Measurements from ENCODE around the gene SLC4A3.
A peak's percentile ranks its signal among the peaks of the same experiment; 100 is the strongest.
"Not testable (repeated sequence)": the region's sequence is repeated elsewhere in the genome, so short reads cannot be mapped to it uniquely, and the experiment has no call there.

SLC4A3 gene

DNA sequence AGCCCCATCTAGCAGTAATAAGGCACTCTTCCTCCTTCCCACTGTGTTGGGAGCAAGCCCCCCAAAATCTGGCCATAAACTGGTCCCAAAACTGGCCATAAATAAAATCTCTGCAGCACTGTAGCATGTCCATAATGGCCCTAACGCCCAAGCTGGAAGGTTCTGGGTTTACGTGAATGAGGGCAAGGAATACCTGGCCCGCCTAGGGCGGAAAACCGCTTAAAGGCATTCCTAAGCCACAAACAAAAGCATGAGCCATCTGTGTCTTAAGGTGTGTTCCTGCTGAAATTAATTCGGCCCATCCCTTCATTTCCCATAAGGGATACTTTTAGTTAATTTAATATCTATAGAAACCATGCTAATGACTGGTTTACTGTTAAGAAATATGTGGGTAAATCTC, 24.2 kb downstream of the SLC4A3 start:
- H3K36me3 ChIP-seq (ENCODE audit: control insufficient read depth, insufficient read depth, low read length); H3K4me3 ChIP-seq (ENCODE audit: low read depth, low read length); H3K9me3 ChIP-seq (ENCODE audit: control insufficient read depth, insufficient read depth, low read length); H3K9ac ChIP-seq (ENCODE audit: low read depth, low read length); H3K27me3 ChIP-seq (ENCODE audit: control insufficient read depth, insufficient read depth, low read length); H3K4me1 ChIP-seq (ENCODE audit: control insufficient read depth, insufficient read depth, low read length); H3K27ac ChIP-seq (ENCODE audit: low read depth, low read length): not testable (repeated sequence)

DNA sequence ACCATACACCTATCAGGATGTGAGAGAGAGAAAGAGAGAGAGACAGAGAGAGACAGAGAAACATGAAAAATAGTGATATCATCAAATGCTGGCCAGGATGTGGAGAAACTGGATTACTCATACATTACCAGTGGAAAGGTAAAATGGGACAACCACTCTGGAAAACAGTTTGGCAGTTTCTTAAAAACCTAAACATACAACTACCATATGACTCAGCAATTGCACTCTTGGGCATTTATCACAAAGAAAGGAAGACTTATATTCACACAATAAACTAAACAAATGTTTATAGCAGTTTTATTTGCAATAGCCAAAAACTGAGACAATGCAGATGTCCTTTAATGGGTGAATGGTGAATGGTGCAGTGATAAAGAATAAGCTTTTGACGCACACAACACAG, 29.1 kb downstream of the SLC4A3 start:
- H3K4me1 ChIP-seq (ENCODE audit: control insufficient read depth, insufficient read depth, low read length): no peaks in the 10 kb centered on the region
- no peak overlapping the region for H3K4me3 ChIP-seq (ENCODE audit: low read depth, low read length)
- H3K27me3 ChIP-seq (ENCODE audit: control insufficient read depth, insufficient read depth, low read length): no peaks in the 10 kb centered on the region
- no peaks in the 10 kb centered on the region for H3K36me3 ChIP-seq (ENCODE audit: control insufficient read depth, insufficient read depth, low read length)
- H3K27ac ChIP-seq (ENCODE audit: low read depth, low read length): no peak overlapping the region
- H3K9ac ChIP-seq (ENCODE audit: low read depth, low read length): no peak overlapping the region
- peaks cover 5% of the 10 kb centered on the region; the same call in 1 of the 2 replicates for H3K9me3 ChIP-seq (ENCODE audit: control insufficient read depth, insufficient read depth, low read length)

DNA sequence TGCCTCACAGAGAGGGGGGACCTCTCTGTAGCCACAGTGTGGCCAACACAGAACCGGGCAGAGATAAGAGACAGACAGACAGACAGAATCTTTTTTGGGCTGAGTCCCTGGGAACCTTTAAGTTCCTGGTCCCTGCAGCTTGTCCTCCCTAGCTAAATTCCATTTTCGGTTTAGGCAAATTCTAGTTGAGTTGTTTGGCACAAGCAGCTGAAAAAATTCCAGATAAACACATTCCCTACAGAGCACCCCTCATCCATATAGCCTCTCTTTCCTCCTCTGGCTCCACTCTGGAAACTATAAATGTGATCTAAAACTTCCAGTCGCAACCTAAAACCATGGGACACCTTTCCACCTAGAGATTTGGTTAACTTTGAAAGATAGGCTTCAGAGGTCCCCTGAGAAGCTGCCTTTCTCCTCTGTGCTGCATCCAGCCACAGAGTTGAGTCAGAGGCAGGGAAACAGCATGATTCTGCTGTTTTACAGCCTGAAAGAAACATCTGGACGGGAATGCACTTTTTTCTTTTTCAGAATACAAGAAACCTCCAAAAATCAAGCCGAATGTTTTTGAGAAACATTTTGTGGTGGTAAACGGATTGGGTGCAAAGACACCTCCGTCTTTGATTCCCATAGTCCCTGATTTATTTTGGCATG, 30.9 kb downstream of the SLC4A3 start:
- Histone ChIP-seq H3K4me3 (ENCODE audit: low read depth, low read length) (no peak overlapping the region), H3K4me1 (ENCODE audit: control insufficient read depth, insufficient read depth, low read length) (peaks cover 12% of the 10 kb centered on the region; the same call in 1 of the 2 replicates), H3K36me3 (ENCODE audit: control insufficient read depth, insufficient read depth, low read length) (no peaks in the 10 kb centered on the region), H3K27ac (ENCODE audit: low read depth, low read length) (no peak overlapping the region), H3K27me3 (ENCODE audit: control insufficient read depth, insufficient read depth, low read length) (no peaks in the 10 kb centered on the region), H3K9ac (ENCODE audit: low read depth, low read length) (no peak overlapping the region), H3K9me3 (ENCODE audit: control insufficient read depth, insufficient read depth, low read length) (peaks cover 6% of the 10 kb centered on the region; the same call in 1 of the 2 replicates)

DNA sequence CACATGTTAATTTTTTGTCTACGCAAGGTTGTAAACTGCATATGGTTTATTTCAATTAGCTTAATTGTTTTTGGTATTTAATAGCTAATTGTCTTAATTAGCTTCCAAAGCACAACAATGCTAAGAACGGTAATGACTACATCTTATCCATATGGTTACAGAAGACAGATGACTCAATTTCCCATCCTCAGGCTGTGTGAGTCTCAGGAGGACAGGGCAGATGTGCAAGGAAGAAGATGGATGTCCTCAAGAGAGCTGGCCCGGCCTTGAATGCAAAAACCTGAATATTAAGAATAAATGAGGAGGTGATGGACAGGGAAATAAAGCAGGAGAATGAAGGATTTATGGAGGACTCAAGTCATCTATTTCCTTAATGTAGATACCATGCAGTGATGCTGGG, 31.4 kb downstream of the SLC4A3 start:
- no peak overlapping the region for H3K27ac ChIP-seq (ENCODE audit: low read depth, low read length)
- peaks cover 6% of the 10 kb centered on the region; the same call in 1 of the 2 replicates for H3K9me3 ChIP-seq (ENCODE audit: control insufficient read depth, insufficient read depth, low read length)
- no peaks in the 10 kb centered on the region for H3K27me3 ChIP-seq (ENCODE audit: control insufficient read depth, insufficient read depth, low read length)
- no peaks in the 10 kb centered on the region for H3K36me3 ChIP-seq (ENCODE audit: control insufficient read depth, insufficient read depth, low read length)
- H3K4me3 ChIP-seq (ENCODE audit: low read depth, low read length): no peak overlapping the region
- H3K9ac ChIP-seq (ENCODE audit: low read depth, low read length): no peak overlapping the region
- peaks cover 12% of the 10 kb centered on the region; the same call in 1 of the 2 replicates for H3K4me1 ChIP-seq (ENCODE audit: control insufficient read depth, insufficient read depth, low read length)

DNA sequence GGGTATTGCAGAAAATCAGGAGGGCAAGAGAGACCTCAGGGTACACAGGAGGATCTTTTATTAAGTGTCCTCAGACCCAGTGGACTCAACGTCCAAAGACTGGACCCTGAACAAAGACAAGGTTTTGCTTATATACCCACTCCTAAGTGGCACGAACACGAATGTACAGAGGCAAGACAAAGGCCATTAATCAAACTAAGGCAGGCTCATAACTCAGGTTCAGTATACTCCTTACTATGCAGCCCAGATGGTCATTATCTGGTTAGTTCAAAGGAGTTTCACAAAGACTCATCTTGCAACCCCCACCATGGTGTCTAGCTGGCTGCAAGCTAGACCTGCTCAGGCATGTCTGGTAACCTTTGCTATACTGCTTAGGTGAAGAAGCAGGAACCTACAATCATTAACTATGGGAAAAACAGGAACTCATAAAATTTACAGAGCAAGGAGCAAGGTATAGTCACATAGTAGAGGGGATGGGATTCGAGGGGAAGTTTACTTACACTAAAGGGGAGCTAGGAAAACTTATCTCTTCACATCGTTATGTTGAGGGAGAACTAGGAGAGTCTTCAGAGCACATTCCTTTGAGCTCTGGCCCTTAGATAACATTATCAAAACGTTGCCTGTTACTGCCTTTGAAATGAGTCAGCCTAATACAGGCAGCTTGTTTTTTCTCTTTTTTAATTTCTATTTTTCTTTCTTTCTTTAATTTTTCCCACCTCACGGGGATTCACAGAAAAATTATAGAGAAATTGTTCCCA, 33.9 kb downstream of the SLC4A3 start:
- no peaks in the 10 kb centered on the region for H3K36me3 ChIP-seq (ENCODE audit: control insufficient read depth, insufficient read depth, low read length)
- H3K4me1 ChIP-seq (ENCODE audit: control insufficient read depth, insufficient read depth, low read length): peaks cover 12% of the 10 kb centered on the region; the same call in 1 of the 2 replicates
- peaks cover 6% of the 10 kb centered on the region; the same call in 1 of the 2 replicates for H3K9me3 ChIP-seq (ENCODE audit: control insufficient read depth, insufficient read depth, low read length)
- H3K27me3 ChIP-seq (ENCODE audit: control insufficient read depth, insufficient read depth, low read length): no peaks in the 10 kb centered on the region
- peak overlapping the region; percentile 74 for H3K27ac ChIP-seq (ENCODE audit: low read depth, low read length)
- H3K4me3 ChIP-seq (ENCODE audit: low read depth, low read length): no peak overlapping the region
- no peak overlapping the region for H3K9ac ChIP-seq (ENCODE audit: low read depth, low read length)

DNA sequence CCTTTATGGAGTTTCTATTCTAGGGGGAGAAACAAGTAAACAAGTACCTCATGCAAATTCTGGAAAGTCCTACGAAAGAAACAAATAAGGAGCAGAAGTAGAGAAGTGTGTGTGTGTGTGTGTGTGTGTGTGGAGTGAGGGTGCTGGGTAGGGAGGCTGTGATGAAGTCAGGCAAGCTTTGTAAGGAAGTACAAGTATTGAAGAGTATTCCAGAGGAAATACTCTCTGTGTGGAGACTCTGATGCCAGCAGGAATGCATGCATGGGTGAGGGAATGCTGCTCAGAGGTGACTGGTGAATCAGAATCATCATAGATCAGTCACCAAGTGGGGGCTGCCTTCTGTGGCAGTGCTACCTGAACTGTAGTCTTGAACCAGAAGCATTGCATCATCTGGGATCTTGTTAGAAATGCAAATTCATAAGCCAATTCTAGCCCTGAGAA, 34.5 kb downstream of the SLC4A3 start:
- no peaks in the 10 kb centered on the region for H3K36me3 ChIP-seq (ENCODE audit: control insufficient read depth, insufficient read depth, low read length)
- peaks cover 6% of the 10 kb centered on the region; the same call in 1 of the 2 replicates for H3K9me3 ChIP-seq (ENCODE audit: control insufficient read depth, insufficient read depth, low read length)
- H3K27ac ChIP-seq (ENCODE audit: low read depth, low read length): peak overlapping the region; percentile 74
- no peak overlapping the region for H3K9ac ChIP-seq (ENCODE audit: low read depth, low read length)
- no peaks in the 10 kb centered on the region for H3K27me3 ChIP-seq (ENCODE audit: control insufficient read depth, insufficient read depth, low read length)
- no peak overlapping the region for H3K4me3 ChIP-seq (ENCODE audit: low read depth, low read length)
- peaks cover 12% of the 10 kb centered on the region; the same call in 1 of the 2 replicates for H3K4me1 ChIP-seq (ENCODE audit: control insufficient read depth, insufficient read depth, low read length)

DNA sequence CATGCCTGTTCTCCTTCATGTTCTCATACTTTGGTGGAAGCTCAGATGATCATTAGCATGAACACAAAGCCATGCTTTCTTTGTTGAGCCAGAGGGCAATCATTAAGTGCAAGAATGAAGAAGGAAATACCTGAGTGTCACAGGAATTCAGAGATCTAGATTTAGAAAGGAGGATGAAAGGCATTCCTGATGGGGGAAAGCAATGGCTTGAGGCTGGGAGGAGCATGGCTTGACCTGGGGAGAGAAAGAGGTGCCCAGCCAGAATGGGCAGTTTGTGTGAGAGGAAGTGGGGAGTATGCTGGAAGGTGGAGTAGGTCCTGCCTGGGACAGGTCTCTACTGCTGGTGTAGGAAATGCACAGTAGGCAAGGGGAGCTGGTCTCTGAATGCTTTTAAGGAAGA, 35.1 kb downstream of the SLC4A3 start:
- no peak overlapping the region for H3K4me3 ChIP-seq (ENCODE audit: low read depth, low read length)
- H3K27ac ChIP-seq (ENCODE audit: low read depth, low read length): peak overlapping the region; percentile 74
- no peaks in the 10 kb centered on the region for H3K36me3 ChIP-seq (ENCODE audit: control insufficient read depth, insufficient read depth, low read length)
- no peak overlapping the region for H3K9ac ChIP-seq (ENCODE audit: low read depth, low read length)
- H3K4me1 ChIP-seq (ENCODE audit: control insufficient read depth, insufficient read depth, low read length): peaks cover 12% of the 10 kb centered on the region; the same call in 1 of the 2 replicates
- H3K27me3 ChIP-seq (ENCODE audit: control insufficient read depth, insufficient read depth, low read length): no peaks in the 10 kb centered on the region
- H3K9me3 ChIP-seq (ENCODE audit: control insufficient read depth, insufficient read depth, low read length): peaks cover 6% of the 10 kb centered on the region; the same call in 1 of the 2 replicates

DNA sequence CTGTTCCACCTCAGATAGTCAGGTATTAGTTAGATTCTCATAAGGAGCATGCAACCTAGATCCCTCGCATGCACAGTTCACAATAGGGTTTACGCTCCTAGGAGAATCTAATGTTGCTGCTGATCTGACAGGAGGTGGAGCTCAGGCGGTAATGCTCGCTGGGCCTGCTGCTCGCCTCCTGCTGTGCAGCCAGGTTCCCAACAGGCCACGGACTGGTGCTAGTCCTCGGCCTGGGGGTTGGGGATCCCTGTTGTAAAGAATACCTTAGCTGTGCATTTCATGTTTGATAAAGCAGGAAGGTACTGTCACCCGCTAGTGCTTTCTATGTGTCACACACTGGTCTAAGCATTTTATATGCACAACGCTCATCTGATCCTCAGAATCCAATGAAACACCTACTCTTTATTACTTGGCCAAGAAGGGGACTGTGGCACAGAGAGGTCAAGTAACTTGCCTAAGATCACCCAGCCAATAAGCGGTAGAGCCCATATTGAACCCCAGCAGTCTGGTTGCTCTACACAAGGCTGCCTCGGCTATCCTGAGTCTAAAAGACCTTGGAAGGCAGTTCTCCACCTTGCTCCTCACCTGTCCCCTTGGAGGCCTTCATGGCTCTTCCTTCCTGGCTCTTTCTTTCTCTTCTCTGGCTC, 35.8 kb downstream of the SLC4A3 start:
- Histone ChIP-seq H3K36me3 (ENCODE audit: control insufficient read depth, insufficient read depth, low read length) (no peaks in the 10 kb centered on the region), H3K9me3 (ENCODE audit: control insufficient read depth, insufficient read depth, low read length) (peaks cover 6% of the 10 kb centered on the region; the same call in 1 of the 2 replicates), H3K4me3 (ENCODE audit: low read depth, low read length) (no peak overlapping the region), H3K27ac (ENCODE audit: low read depth, low read length) (no peak overlapping the region), H3K4me1 (ENCODE audit: control insufficient read depth, insufficient read depth, low read length) (peaks cover 12% of the 10 kb centered on the region; the same call in 1 of the 2 replicates), H3K27me3 (ENCODE audit: control insufficient read depth, insufficient read depth, low read length) (no peaks in the 10 kb centered on the region), H3K9ac (ENCODE audit: low read depth, low read length) (no peak overlapping the region)

DNA sequence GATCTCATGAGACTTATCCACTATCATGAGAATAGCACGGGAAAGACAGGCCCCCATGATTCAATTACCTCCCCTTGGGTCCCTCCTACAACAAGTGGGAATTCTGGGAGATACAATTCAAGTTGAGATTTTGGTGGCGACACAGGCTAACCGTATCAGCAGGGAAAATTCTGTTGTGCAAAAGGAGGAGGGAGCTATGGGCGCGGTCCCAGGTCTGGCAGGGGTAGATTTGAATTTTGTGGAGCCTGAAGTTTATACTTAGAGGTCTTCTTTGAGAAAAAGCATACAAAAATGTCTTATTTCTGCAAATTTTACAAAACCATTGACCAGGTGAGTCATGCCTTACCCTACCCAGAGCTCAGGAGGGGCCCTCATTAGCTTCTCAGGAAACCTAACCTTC, 36.6 kb downstream of the SLC4A3 start:
- Histone ChIP-seq H3K9ac (ENCODE audit: low read depth, low read length) (no peak overlapping the region), H3K27me3 (ENCODE audit: control insufficient read depth, insufficient read depth, low read length) (no peaks in the 10 kb centered on the region), H3K9me3 (ENCODE audit: control insufficient read depth, insufficient read depth, low read length) (peaks cover 6% of the 10 kb centered on the region; the same call in 1 of the 2 replicates), H3K27ac (ENCODE audit: low read depth, low read length) (no peak overlapping the region), H3K4me1 (ENCODE audit: control insufficient read depth, insufficient read depth, low read length) (peaks cover 12% of the 10 kb centered on the region; the same call in 1 of the 2 replicates), H3K36me3 (ENCODE audit: control insufficient read depth, insufficient read depth, low read length) (no peaks in the 10 kb centered on the region), H3K4me3 (ENCODE audit: low read depth, low read length) (no peak overlapping the region)

DNA sequence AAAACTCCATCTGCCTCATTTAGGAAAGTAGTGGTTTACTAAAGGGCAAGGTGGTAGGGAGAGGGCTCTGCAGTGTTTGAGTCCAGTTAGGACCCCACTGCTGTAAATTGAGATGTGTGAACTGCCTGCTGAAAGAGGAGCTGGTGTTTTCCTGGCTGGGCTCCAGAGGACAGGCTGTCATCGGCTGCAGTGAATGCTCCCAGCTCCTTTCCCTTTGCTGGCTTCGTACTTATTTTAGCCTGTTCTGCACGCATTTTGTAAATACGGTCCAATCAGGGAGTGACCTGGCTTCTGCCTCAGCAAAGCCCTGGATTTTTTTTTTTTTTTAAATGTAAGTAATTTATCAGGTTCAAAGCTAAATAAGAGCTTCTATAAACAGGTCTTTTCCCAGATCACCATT, 37.5 kb downstream of the SLC4A3 start:
- H3K4me3 ChIP-seq (ENCODE audit: low read depth, low read length): no peak overlapping the region
- peaks cover 12% of the 10 kb centered on the region; the same call in 1 of the 2 replicates for H3K4me1 ChIP-seq (ENCODE audit: control insufficient read depth, insufficient read depth, low read length)
- peaks cover 6% of the 10 kb centered on the region; the same call in 1 of the 2 replicates for H3K9me3 ChIP-seq (ENCODE audit: control insufficient read depth, insufficient read depth, low read length)
- no peak overlapping the region for H3K9ac ChIP-seq (ENCODE audit: low read depth, low read length)
- no peak overlapping the region for H3K27ac ChIP-seq (ENCODE audit: low read depth, low read length)
- H3K27me3 ChIP-seq (ENCODE audit: control insufficient read depth, insufficient read depth, low read length): no peaks in the 10 kb centered on the region
- H3K36me3 ChIP-seq (ENCODE audit: control insufficient read depth, insufficient read depth, low read length): no peaks in the 10 kb centered on the region
